OCI-LY7 (cell line): ENCODE data around the gene JAM3. TPM values are rescaled to one million over a fixed set of nuclear protein-coding genes. Genes with fewer than 3 reads are reported as not detected.

ENCODE experiments used
- BruUV-seq: library from RNA; stranded (reverse); fragments of 400-500 nt; replicated peaks from 2 replicates; lab custom pipeline; 2021; lab: Mats Ljungman, UMichigan
- CTCF ChIA-PET: fragments of 300-600 bp; sonication (Branson Sonifier 250); formaldehyde crosslinking; loops from one replicate; lab custom pipeline; 2022; ENCODE audit warnings: antibody characterized with exemption; ENCODE audit not compliant: unreplicated experiment; lab: Charles Lee
- POLR2A ChIA-PET: fragments of 300-600 bp; sonication (Branson Sonifier 250); formaldehyde crosslinking; loops from one replicate; lab custom pipeline; 2022; ENCODE audit warnings: antibody characterized with exemption; lab: Charles Lee
- DNase-seq: peaks from one replicate; pipeline ENCODE4 v3.0.0-alpha.2; 2015; ENCODE audit warnings: low spot score
- H2AFZ ChIP-seq: fragments of 200-600 bp; sonication (generic), shearing (Covaris generic); 2 replicates; pipeline ENCODE4 v1.6.1; 2014; ENCODE audit warnings: mild to moderate bottlenecking, antibody characterized with exemption, low read length, moderate library complexity
- H3K27ac ChIP-seq: fragments of 200-600 bp; sonication (generic); 2 replicates; pipeline ENCODE4 v1.5.1; 2014; ENCODE audit warnings: mixed run types, low read depth, mild to moderate bottlenecking, moderate library complexity, low read length, inconsistent platforms; ENCODE audit not compliant: poor library complexity, severe bottlenecking
- H3K36me3 ChIP-seq: fragments of 200-600 bp; sonication (generic); 2 replicates; pipeline ENCODE4 v1.6.1; 2014; ENCODE audit warnings: mild to moderate bottlenecking, antibody characterized with exemption, low read length, moderate library complexity, mixed read lengths; ENCODE audit not compliant: insufficient read depth
- H3K4me1 ChIP-seq: fragments of 200-600 bp; sonication (generic); 2 replicates; pipeline ENCODE4 v1.5.1; 2014; ENCODE audit warnings: mild to moderate bottlenecking, low read length; ENCODE audit not compliant: insufficient read depth, poor library complexity, severe bottlenecking
- H3K4me2 ChIP-seq: fragments of 200-600 bp; sonication (generic); 2 replicates; pipeline ENCODE4 v1.6.1; 2014; ENCODE audit warnings: mild to moderate bottlenecking, low read length
- H3K4me3 ChIP-seq: fragments of 200-600 bp; sonication (generic); 2 replicates; pipeline ENCODE4 v1.5.1; 2014; ENCODE audit warnings: mild to moderate bottlenecking, low read depth, low read length; ENCODE audit not compliant: poor library complexity, severe bottlenecking
- H3K79me2 ChIP-seq: fragments of 200-600 bp; sonication (generic); 2 replicates; pipeline ENCODE4 v1.6.1; 2016; ENCODE audit warnings: low read depth, mild to moderate bottlenecking, low read length, moderate library complexity, mixed read lengths; ENCODE audit not compliant: insufficient read depth
- H3K9me2 ChIP-seq: fragments of 200-600 bp; sonication (generic); 2 replicates; pipeline ENCODE4 v1.6.1; 2016; ENCODE audit warnings: mild to moderate bottlenecking, low read length, mixed read lengths; ENCODE audit not compliant: insufficient read depth
- H3K9me3 ChIP-seq: fragments of 200-600 bp; sonication (generic); 2 replicates; pipeline ENCODE4 v1.6.1; 2014; ENCODE audit warnings: mild to moderate bottlenecking, mixed run types, low read length, mixed read lengths
- H4K20me1 ChIP-seq: fragments of 200-600 bp; sonication (generic); 2 replicates; pipeline ENCODE4 v1.6.1; 2014; ENCODE audit warnings: mild to moderate bottlenecking, antibody characterized with exemption, low read length, moderate library complexity, mixed read lengths; ENCODE audit not compliant: insufficient read depth
- EZH2phosphoT487 ChIP-seq: fragments of 200-600 bp; sonication (generic); IDR thresholded peaks from 2 replicates; pipeline ENCODE4 v1.6.1; 2018; ENCODE audit warnings: low read depth, borderline replicate concordance, mild to moderate bottlenecking, mixed run types, antibody characterized with exemption, low read length, moderate library complexity, mixed read lengths
- intact Hi-C: fragments of 100-400 bp; cut with micrococcal nuclease; formaldehyde crosslinking; loops from one replicate; pipeline ENCODE4 v1.10.0; 2022; ENCODE audit not compliant: unreplicated experiment
- total RNA-seq, 2 experiments: library from RNA; depleted of rRNA in 1 of 2; stranded (reverse); fragments of >200 nt in 1 of 2; shearing (Covaris generic) in 1 of 2; gene quantifications; 2 replicates each; pipeline ENCODE4 v1.2.3, GENCODE V29; 2014 to 2022
- TF ChIP-seq, protein P1 (sequence below): fragments of 200-600 bp; sonication (generic); conservative IDR thresholded peaks from 2 replicates; pipeline ENCODE4 v1.5.1; 2014; ENCODE audit warnings: mild to moderate bottlenecking, antibody characterized with exemption, low read length, moderate library complexity, mixed read lengths

JAM3 gene
- total RNA-seq, 2 experiments from 2014 or later = not detected

DNA sequence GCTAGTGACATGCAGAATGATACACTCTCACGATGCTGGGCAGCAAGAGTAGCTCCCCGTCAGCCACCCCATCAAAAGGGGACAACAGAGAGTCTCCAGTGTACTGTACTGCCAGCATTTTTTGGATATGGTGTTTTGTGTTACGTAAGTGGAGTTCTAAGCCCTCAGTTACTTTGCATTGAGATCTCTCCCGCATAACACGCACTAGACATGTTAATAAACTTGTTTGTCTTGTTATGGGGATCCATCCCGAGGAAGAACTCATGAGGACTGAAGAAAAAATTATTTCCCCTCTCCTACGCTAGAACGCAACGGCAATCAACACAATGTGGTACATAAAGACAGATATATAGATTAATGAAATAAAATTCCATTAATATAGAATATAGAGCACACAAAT, 130.7 kb downstream of the JAM3 start:
- intact Hi-C loops = no loop called here
- H3K27ac ChIP-seq = no peak overlapping the region
- H3K9me3 ChIP-seq = no peaks in the 10 kb centered on the region
- ChIA-PET POLR2A (no interaction called here), CTCF (no interaction called here)
- TF ChIP-seq, protein P1, sequence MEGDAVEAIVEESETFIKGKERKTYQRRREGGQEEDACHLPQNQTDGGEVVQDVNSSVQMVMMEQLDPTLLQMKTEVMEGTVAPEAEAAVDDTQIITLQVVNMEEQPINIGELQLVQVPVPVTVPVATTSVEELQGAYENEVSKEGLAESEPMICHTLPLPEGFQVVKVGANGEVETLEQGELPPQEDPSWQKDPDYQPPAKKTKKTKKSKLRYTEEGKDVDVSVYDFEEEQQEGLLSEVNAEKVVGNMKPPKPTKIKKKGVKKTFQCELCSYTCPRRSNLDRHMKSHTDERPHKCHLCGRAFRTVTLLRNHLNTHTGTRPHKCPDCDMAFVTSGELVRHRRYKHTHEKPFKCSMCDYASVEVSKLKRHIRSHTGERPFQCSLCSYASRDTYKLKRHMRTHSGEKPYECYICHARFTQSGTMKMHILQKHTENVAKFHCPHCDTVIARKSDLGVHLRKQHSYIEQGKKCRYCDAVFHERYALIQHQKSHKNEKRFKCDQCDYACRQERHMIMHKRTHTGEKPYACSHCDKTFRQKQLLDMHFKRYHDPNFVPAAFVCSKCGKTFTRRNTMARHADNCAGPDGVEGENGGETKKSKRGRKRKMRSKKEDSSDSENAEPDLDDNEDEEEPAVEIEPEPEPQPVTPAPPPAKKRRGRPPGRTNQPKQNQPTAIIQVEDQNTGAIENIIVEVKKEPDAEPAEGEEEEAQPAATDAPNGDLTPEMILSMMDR = no peak
- no peak for TF ChIP-seq EZH2phosphoT487
- no peaks in the 10 kb centered on the region for H3K9me2 ChIP-seq
- peaks cover 16% of the 10 kb centered on the region; the same call in 1 of the 2 replicates for H4K20me1 ChIP-seq
- no peak overlapping the region for H3K4me3 ChIP-seq
- no peak overlapping the region for H3K4me2 ChIP-seq
- H3K4me1 ChIP-seq = no peaks in the 10 kb centered on the region
- H3K36me3 ChIP-seq = peaks cover 96% of the 10 kb centered on the region
- no peaks in the 10 kb centered on the region; the same call in 1 of the 2 replicates for H3K79me2 ChIP-seq
- no TSS peak for BruUV-seq
- no peak overlapping the region for H2AFZ ChIP-seq
- DNase-seq = no peak

DNA sequence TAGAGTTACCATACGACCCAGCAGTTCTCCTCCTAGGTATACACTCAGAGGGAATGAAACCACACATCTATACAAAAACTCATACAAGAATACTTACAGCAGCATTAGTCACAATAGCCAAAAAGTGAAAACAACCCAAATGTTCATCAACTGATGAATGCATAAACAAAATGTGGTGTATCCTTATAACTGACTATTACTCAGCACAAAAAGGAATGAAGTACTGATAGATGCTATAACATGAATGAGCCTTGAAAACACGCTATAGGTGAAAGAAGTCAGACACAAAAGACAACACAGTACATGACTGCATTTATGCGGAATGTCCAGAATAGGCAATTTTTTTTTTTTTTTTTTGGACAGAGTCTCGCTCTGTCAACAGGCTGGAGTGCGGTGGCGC, 131.8 kb downstream of the JAM3 start:
- CTCF ChIA-PET = no interaction called here
- H3K4me1 ChIP-seq = no peaks in the 10 kb centered on the region
- H3K4me2 ChIP-seq = no peak overlapping the region
- H3K27ac ChIP-seq = no peak overlapping the region
- TF ChIP-seq EZH2phosphoT487 = no peak
- TF ChIP-seq, protein P1 = no peak
- peaks cover 97% of the 10 kb centered on the region for H3K36me3 ChIP-seq
- no peaks in the 10 kb centered on the region for H3K9me3 ChIP-seq
- peaks cover 9% of the 10 kb centered on the region; the same call in 1 of the 2 replicates for H4K20me1 ChIP-seq
- intact Hi-C loops = no loop called here
- H3K9me2 ChIP-seq = no peaks in the 10 kb centered on the region
- POLR2A ChIA-PET = interaction anchor here (0.7 kb wide), 1 partner anchor 91 kb away, joined by 3 read pairs; no protein-coding TSS in a partner anchor
- no peak overlapping the region for H3K4me3 ChIP-seq
- no peak for DNase-seq
- H3K79me2 ChIP-seq = no peaks in the 10 kb centered on the region
- BruUV-seq = no TSS peak
- H2AFZ ChIP-seq = no peak overlapping the region

Other genes with a start within 250 kb of the JAM3 start
- not detected in 2 replicates for gene SPATA19, start 223.6 kb upstream of the JAM3 start, total RNA-seq (2014; rRNA removed; shearing (Covaris generic))
- gene SPATA19, start 223.6 kb upstream of the JAM3 start, total RNA-seq (2022) = not detected in 2 replicates
- gene IGSF9B, start 112.1 kb upstream of the JAM3 start, total RNA-seq (2014; rRNA removed; shearing (Covaris generic)) = 0.36 and 0.95 TPM in 2 replicates
- gene IGSF9B, start 112.1 kb upstream of the JAM3 start, total RNA-seq (2022) = 2.8 and 3.4 TPM in 2 replicates
- gene NCAPD3, start 154.9 kb downstream of the JAM3 start, total RNA-seq (2014; rRNA removed; shearing (Covaris generic)) = 72.8 and 89.1 TPM in 2 replicates
- 112 and 125 TPM in 2 replicates for gene NCAPD3, start 154.9 kb downstream of the JAM3 start, total RNA-seq (2022)
- gene VPS26B, start 155.6 kb downstream of the JAM3 start, total RNA-seq (2014; rRNA removed; shearing (Covaris generic)) = 22.7 and 24.9 TPM in 2 replicates
- gene VPS26B, start 155.6 kb downstream of the JAM3 start, total RNA-seq (2022) = 25.1 and 33.1 TPM in 2 replicates
- 82.8 and 101 TPM in 2 replicates for gene THYN1, start 184.3 kb downstream of the JAM3 start, total RNA-seq (2014; rRNA removed; shearing (Covaris generic))
- 51.6 and 52.4 TPM in 2 replicates for gene THYN1, start 184.3 kb downstream of the JAM3 start, total RNA-seq (2022)
- gene ACAD8, start 184.5 kb downstream of the JAM3 start, total RNA-seq (2014; rRNA removed; shearing (Covaris generic)) = 22.8 and 29.7 TPM in 2 replicates
- 20.4 and 24.7 TPM in 2 replicates for gene ACAD8, start 184.5 kb downstream of the JAM3 start, total RNA-seq (2022)
- not detected in 2 replicates for gene GLB1L3, start 207.3 kb downstream of the JAM3 start, total RNA-seq (2014; rRNA removed; shearing (Covaris generic))
- not detected in 2 replicates for gene GLB1L3, start 207.3 kb downstream of the JAM3 start, total RNA-seq (2022)